ENCODE measurements around the gene FRMD4A.

GRCh38 chr10:14198078-14198477 lies 132.6 kb downstream of the FRMD4A start:
- TF ChIP-seq CTCF (conservative IDR thresholded peaks at IDR 0.05) = no peak
- no peak for TF ChIP-seq EZH2 (IDR thresholded peaks at IDR 0.05; ENCODE audit: low read depth)
